Measurements from ENCODE around the gene CTU2. TPM values are rescaled to one million over a fixed set of nuclear protein-coding genes. Genes with fewer than 3 reads are reported as not detected.

The CTU2 gene
- total RNA-seq, 1 donor from 2014 or later, result 13.4 TPM

- DNase-seq, result no peak
- intact Hi-C loops (cut with DNase I), result no loop called here
- ATAC-seq (ENCODE audit: poor library complexity), result no peak
These were observed 57.3 kb downstream of the CTU2 start for GRCh38 chr16:88763502-88764053.

- ATAC-seq (ENCODE audit: poor library complexity) (no peak), DNase-seq (no peak)
- intact Hi-C loops (cut with DNase I), result no loop called here
These were observed 57.8 kb downstream of the CTU2 start for GRCh38 chr16:88764080-88764479.

GRCh38 chr16:88764913-88765349 lies 58.6 kb downstream of the CTU2 start:
- DNase-seq, result no peak
- intact Hi-C loops (cut with DNase I), result no loop called here
- ATAC-seq (ENCODE audit: poor library complexity), result no peak

Small RNA genes within 50 kb of the gene (microRNA-seq; reads per million reads assigned to microRNA genes)
- not detected for gene MIR4722

Other genes with a start within 250 kb of the CTU2 start
- 23.5 TPM for gene ZC3H18, start 136.1 kb upstream of the CTU2 start, total RNA-seq
- not detected for gene IL17C, start 67.9 kb upstream of the CTU2 start, total RNA-seq
- 53.7 TPM for gene CYBA, start 55.5 kb upstream of the CTU2 start, total RNA-seq
- gene MVD, start 43.4 kb upstream of the CTU2 start, total RNA-seq, result 21.9 TPM
- gene SNAI3, start 20.0 kb upstream of the CTU2 start, total RNA-seq, result 3.0 TPM
- 14.6 TPM for gene RNF166, start 95 bp upstream of the CTU2 start, total RNA-seq
- gene PIEZO1, start 78.7 kb downstream of the CTU2 start, total RNA-seq, result 15.9 TPM
- 1.00 TPM for gene CDT1, start 97.3 kb downstream of the CTU2 start, total RNA-seq
- 40.4 TPM for gene APRT, start 105.4 kb downstream of the CTU2 start, total RNA-seq
- 15.9 TPM for gene GALNS, start 150.4 kb downstream of the CTU2 start, total RNA-seq
- gene TRAPPC2L, start 150.6 kb downstream of the CTU2 start, total RNA-seq, result 53.0 TPM
- gene PABPN1L, start 160.2 kb downstream of the CTU2 start, total RNA-seq, result not detected